Breast epithelium (tissue), 4 donors: Measurements from ENCODE around the gene PTGIR. TPM values are rescaled to one million over a fixed set of nuclear protein-coding genes. Genes with fewer than 3 reads are reported as not detected.

Experiments used
- DNase-seq, 2 donors: peaks; one replicate each; pipeline ENCODE4 v3.0.0-alpha.2; 2019; ENCODE audit warnings: low spot score in 2 of 2
- H3K27ac ChIP-seq, 2 donors: fragments of 200-600 bp; sonication (generic) in 1 of 2; one replicate each; pipeline ENCODE4 v1.5.1; 2016 to 2019; ENCODE audit warnings: mild to moderate bottlenecking in 1 of 2
- H3K27me3 ChIP-seq, 2 donors: fragments of 200-600 bp; sonication (generic) in 1 of 2; one replicate each; pipeline versions ENCODE4 v1.5.1 to v1.6.0; 2017 to 2019; ENCODE audit warnings: control low read depth in 1 of 2, mild to moderate bottlenecking in 1 of 2
- H3K36me3 ChIP-seq: fragments of 200-600 bp; one replicate; pipeline ENCODE4 v1.5.1; 2019
- H3K4me1 ChIP-seq, 2 donors: fragments of 200-600 bp; sonication (generic); one replicate each; pipeline ENCODE4 v1.5.1; 2016 to 2019; ENCODE audit warnings: control low read depth in 1 of 2
- H3K4me3 ChIP-seq, 3 donors: fragments of 200-600 bp; sonication (generic); 1 replicate in 2 of 3; 2 replicates in 1 of 3; pipeline ENCODE4 v1.5.1; 2016 to 2019; ENCODE audit warnings: mild to moderate bottlenecking in 3 of 3, moderate library complexity in 2 of 3
- H3K9me3 ChIP-seq, 2 donors: fragments of 200-600 bp; sonication (generic) in 1 of 2; one replicate each; pipeline ENCODE4 v1.5.1; 2016 to 2019; ENCODE audit warnings: control low read depth in 1 of 2
- CTCF ChIP-seq, 3 donors: fragments of 450-650 bp; IDR thresholded peaks; one replicate each; pipeline ENCODE4 v1.5.1; 2016 to 2017; ENCODE audit warnings: antibody characterized with exemption in 3 of 3, mild to moderate bottlenecking in 3 of 3, moderate library complexity in 3 of 3
- POLR2A ChIP-seq: fragments of 450-650 bp; IDR thresholded peaks from one replicate; pipeline ENCODE4 v1.6.1; 2016; ENCODE audit warnings: antibody characterized with exemption, mild to moderate bottlenecking, moderate library complexity
- POLR2AphosphoS5 ChIP-seq, 3 donors: sonication (generic); formaldehyde crosslinking; IDR thresholded peaks; one replicate each; pipeline ENCODE4 v1.6.1; 2017; ENCODE audit warnings: antibody characterized with exemption in 3 of 3
- intact Hi-C: fragments of 100-400 bp; cut with DNase I; formaldehyde crosslinking; loops from one replicate; pipeline ENCODE4 v1.15.1; 2023; ENCODE audit warnings: low total_unique reads
- total RNA-seq, 3 donors: library from RNA; depleted of rRNA; stranded (reverse); fragments of >200 nt; gene quantifications; one replicate each; pipeline ENCODE4 v1.1.0, GENCODE V29; 2016

Gene PTGIR
- total RNA-seq, 3 donors from 2014 or later: 0.29 to 6.9 (median 1.3) TPM

GRCh38 chr19:46598372-46598917 lies 26.4 kb downstream of the PTGIR start:
- Histone ChIP-seq H3K4me1 (peaks cover 7 to 14% of the 10 kb centered on the region in 2 donors), H3K27ac (no peak overlapping the region), H3K4me3 (no peak overlapping the region), H3K36me3 (no peaks in the 10 kb centered on the region), H3K9me3 (peaks cover 0 to 4% of the 10 kb centered on the region in 2 donors), H3K27me3 (no peaks in the 10 kb centered on the region)
- DNase-seq: no peak
- TF ChIP-seq POLR2A (no peak), CTCF (IDR thresholded peaks at IDR 0.05) (no peak), POLR2AphosphoS5 (IDR thresholded peaks at IDR 0.05) (no peak)
- intact Hi-C loops: no loop called here

- Histone ChIP-seq H3K27ac (no peak overlapping the region), H3K4me1 (no peaks in the 10 kb centered on the region), H3K27me3 (no peaks in the 10 kb centered on the region), H3K36me3 (no peaks in the 10 kb centered on the region), H3K9me3 (peaks cover 0 to 4% of the 10 kb centered on the region in 2 donors), H3K4me3 (no peak overlapping the region)
- TF ChIP-seq POLR2AphosphoS5 (IDR thresholded peaks at IDR 0.05): no peak
- TF ChIP-seq POLR2A: no peak
- TF ChIP-seq CTCF (IDR thresholded peaks at IDR 0.05): no peak
- intact Hi-C loops: no loop called here
- DNase-seq: no peak
Measured at GRCh38 chr19:46596008-46596407, 28.9 kb downstream of the PTGIR start.

- H3K9me3 ChIP-seq: no peaks in the 10 kb centered on the region
- TF ChIP-seq POLR2A: no peak
- TF ChIP-seq CTCF (IDR thresholded peaks at IDR 0.05): no peak
- TF ChIP-seq POLR2AphosphoS5 (IDR thresholded peaks at IDR 0.05): no peak
- no peaks in the 10 kb centered on the region for H3K4me1 ChIP-seq
- no peaks in the 10 kb centered on the region for H3K27me3 ChIP-seq
- intact Hi-C loops: no loop called here
- no peak for DNase-seq
- H3K27ac ChIP-seq: no peak overlapping the region
- H3K36me3 ChIP-seq: no peaks in the 10 kb centered on the region
- H3K4me3 ChIP-seq: no peak overlapping the region
Measured at GRCh38 chr19:46591870-46592269, 33.0 kb downstream of the PTGIR start.

GRCh38 chr19:46591254-46591653 lies 33.6 kb downstream of the PTGIR start:
- no peaks in the 10 kb centered on the region for H3K36me3 ChIP-seq
- no peak for DNase-seq
- intact Hi-C loops: no loop called here
- no peak overlapping the region for H3K4me3 ChIP-seq
- no peaks in the 10 kb centered on the region for H3K9me3 ChIP-seq
- no peak overlapping the region for H3K27ac ChIP-seq
- H3K27me3 ChIP-seq: no peaks in the 10 kb centered on the region
- TF ChIP-seq CTCF (IDR thresholded peaks at IDR 0.05) (no peak), POLR2A (no peak), POLR2AphosphoS5 (IDR thresholded peaks at IDR 0.05) (no peak)
- H3K4me1 ChIP-seq: no peaks in the 10 kb centered on the region

DNA sequence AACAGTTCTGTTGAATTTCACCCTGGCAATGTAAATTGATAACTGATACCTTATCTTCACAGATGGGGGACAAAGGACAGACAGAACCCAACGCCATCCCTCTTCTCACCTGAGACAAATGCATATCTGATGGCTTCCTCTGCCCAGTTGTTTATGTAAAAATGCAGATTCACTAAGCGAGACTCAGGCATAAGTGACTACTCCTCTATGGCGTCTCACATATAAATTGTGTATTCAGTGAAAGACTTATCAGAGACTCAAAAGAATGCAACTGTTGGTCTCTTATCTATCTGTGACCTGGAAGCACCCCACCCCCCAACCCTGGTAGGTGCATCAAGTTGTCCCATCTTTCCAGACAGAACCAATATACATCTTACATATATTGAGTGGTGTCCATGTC lies 37.0 kb downstream of the PTGIR start:
- intact Hi-C loops: no loop called here
- TF ChIP-seq CTCF (IDR thresholded peaks at IDR 0.05): no peak
- TF ChIP-seq POLR2AphosphoS5 (IDR thresholded peaks at IDR 0.05): no peak
- no peak for TF ChIP-seq POLR2A
- Histone ChIP-seq H3K4me3 (no peak overlapping the region), H3K9me3 (no peaks in the 10 kb centered on the region), H3K27ac (no peak overlapping the region), H3K27me3 (no peaks in the 10 kb centered on the region), H3K36me3 (no peaks in the 10 kb centered on the region), H3K4me1 (no peaks in the 10 kb centered on the region)
- DNase-seq: no peak
